HG02588 (cell line): ENCODE data around the gene LAMA3.
A peak's percentile ranks its signal among the peaks of the same experiment; 100 is the strongest.
"Not testable (repeated sequence)": the region's sequence is repeated elsewhere in the genome, so short reads cannot be mapped to it uniquely, and the experiment has no call there.

ENCODE experiments used
- ATAC-seq: cut with Tn5 transposase; IDR thresholded peaks from one replicate; pipeline ENCODE4 v1.9.1; 2021; ENCODE audit warnings: mild to moderate bottlenecking, moderate library complexity; ENCODE audit not compliant: unreplicated experiment

Gene LAMA3

DNA sequence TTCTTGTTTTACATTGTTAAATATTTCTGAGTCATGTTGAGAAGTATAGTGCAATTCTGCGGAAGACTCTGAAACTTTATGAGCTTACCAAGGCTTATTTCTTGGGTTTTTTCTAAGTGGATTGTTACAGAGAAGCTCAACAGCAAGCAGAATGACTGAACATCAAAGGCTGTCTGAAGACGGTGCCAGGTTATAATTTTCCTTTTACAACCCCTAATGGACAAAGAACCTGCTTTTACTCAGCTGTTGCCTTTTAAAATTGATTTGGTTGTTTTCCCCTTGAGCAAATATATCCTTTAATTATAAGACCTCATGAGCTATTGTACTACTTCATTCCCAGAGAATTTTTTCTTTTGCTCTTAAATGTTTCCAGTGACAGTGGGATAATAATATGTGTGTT, 41.6 kb downstream of the LAMA3 start:
- no peak for ATAC-seq

DNA sequence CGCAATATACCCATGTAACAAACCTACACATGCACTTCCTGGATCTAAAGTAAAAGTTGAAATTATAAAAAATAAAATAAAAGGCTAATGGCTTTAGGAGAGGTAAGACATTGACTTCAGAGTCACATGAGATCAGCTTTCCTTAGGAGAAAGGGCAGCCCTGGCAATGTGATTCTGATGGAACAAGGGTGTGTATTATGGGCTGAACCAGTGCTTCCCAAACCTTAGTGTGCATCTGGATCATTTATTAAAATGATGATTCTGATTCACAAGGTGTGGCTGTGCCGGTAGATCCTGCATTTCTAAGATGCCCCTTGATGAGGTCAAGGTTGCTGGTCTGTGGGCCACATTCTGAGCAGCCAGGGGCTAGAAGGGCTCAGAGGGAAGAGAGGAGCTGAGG, 42.6 kb downstream of the LAMA3 start:
- ATAC-seq, result no peak

DNA sequence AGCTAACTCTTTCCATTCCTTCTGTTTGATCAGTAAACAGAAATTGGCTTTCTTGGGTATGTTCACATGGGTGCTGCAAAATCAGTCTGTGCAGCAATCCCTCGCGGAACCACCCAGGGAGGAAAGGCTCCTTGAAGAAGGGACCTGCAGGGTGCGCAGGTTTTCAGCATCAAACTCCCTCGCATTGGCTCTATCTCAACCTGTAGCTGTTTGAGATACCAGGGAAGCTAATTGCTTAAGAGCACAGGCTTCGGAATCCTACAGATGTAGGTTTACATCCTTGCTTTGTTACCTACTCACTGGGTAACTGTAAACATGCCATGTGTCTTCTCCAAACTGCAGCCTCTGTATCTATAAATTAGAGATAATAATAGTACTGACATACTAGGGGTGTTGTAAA, 43.2 kb downstream of the LAMA3 start:
- no peak for ATAC-seq

DNA sequence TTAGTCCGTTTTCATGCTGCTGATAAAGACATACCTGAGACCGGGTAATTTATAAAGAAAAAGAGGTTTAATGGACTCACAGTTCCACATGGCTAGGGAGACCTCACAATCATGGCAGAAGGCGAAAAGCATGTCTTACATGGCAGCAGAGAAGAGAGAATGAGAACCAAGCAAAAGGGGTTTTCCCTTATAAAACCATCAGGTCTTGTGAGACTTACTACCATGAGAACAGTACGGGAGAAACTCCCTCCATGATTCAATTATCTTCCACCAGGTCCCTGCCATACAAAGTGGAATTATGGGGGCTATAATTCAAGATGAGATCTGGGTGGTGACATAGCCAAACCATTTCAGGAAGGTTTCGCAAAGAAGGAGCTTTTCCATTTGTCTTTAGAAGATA, 44.0 kb downstream of the LAMA3 start:
- ATAC-seq, result not testable (repeated sequence)

DNA sequence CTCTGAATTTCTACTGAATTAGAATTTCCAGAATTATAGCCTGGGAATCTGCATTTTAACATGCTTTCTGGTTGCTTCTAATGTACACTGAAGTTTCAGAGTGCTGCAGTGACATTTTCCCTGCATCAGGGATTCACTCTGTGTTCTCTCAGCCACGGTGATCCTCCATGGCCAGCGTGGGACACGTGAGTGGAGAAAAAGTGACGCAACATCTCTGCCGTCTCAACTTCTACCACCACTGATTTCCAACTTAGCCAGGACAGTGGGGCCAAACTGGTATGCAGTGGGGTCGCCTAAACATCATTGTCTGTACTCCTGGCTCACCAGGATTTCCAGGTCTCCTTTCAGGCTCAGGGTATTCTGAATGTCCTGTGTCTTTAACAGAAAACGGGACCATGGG, 44.6 kb downstream of the LAMA3 start:
- ATAC-seq, result no peak

DNA sequence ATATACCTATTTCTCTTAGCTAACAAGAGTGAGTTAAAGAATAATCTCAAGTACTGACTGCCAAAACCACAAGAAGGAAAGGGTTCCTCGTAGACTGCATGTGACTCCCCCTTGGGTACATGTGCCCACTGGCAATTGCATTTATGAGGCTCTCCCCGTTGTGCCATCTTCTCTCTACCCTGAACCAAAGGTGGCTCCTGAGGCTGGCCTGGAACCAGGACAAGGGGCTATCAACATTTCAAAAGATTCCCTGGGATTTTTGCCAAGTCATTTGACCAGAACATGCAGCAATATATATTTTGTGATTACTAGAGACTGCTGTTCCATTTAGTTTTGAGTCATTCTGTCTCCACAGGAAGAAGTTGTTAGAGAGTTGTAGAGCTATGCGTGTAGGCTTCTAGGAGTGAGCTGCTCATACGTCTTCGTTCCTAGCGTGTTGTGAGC, 45.8 kb downstream of the LAMA3 start:
- ATAC-seq, result peak; percentile 66

DNA sequence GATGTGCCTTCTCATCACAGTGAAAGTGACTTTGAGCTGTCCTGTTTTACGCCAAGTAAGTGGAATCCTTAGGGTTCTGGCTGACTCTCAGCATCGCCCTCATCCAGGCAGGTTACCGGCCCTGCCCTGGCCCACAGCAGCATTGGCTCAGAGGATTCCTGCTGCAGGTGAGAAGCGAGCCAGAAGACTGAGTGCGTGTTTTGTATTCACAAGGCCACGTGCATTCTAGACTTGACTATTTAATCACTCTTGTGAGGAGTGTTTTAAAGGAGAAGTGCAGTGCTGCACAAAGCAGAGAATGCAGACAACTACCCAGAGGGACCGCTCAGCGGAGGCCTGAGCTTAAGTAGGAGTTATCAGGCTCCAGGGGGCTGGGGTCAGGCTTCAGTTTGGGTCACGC, 48.3 kb downstream of the LAMA3 start:
- no peak for ATAC-seq

DNA sequence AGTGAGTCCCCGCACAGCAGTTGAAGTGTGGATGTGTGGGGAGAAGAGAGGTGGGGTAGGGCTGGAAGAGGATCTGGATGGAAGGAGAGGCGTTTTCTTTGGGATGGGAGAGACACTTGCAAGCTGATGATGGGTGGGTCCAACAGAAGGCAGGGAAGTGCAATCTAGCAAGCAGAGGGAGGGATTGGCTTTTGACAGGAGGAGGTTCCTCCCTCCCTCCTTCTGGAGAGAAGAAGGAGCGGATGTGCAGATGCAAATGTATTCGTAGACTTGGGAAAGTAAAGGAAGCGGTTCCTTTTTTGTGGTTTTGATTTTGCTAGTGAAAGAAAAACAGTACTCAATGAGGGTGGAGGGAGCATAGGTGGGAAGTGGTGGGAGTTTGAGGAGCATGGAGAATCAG, 48.9 kb downstream of the LAMA3 start:
- no peak for ATAC-seq

DNA sequence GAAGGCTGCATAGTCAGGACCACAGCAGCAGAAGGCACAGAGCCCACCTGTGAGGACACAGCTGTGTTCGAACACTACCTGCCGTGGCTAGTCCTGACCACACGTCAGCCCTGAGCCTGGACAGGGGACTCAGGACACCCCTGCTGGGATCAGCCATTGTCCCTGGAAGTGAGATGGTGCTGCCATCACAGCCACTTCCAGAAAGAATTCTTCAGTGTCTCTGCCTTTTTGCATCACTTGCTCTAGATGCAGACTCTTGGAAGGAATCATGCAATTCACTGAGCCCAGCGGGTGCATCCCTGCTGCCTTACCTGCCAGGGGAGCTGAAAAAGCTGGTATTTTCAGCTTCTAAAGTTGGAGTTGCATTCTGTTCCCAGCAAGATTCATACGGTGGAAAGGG, 49.3 kb downstream of the LAMA3 start:
- no peak for ATAC-seq

DNA sequence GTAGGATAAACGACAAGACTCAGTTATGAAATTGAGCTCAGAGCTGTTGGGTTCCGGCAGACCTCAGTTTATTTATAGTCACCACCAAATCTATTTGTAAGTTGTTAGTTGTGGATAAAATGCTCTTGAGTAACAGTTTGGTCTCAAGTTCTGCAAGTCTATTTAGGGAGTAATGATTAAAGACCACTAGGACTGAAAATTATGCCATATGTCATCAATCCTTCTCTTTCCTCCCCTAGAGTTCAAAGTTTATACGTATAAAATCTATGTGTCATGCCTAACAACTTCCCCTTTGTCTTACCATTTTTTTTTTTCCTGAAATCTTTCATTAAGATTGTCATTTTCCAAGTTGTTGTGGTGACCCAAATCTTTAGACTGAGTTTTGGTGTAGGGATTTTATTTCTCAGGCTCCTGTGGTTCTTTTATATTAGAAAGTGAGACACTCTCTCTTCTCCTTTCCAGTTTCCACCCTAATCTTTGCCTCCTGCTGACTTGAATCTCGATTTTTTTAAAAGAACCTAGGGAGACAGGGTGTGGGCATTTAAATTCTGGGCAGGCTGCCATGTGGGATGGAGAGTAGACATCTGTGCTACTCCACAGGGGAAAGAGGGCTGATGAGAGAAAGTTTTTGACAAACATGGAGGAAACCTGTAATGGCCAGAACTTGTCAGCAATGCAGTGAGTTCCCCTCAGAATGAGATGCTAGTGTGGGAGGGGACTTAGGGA, 51.0 kb downstream of the LAMA3 start:
- ATAC-seq, result no peak

DNA sequence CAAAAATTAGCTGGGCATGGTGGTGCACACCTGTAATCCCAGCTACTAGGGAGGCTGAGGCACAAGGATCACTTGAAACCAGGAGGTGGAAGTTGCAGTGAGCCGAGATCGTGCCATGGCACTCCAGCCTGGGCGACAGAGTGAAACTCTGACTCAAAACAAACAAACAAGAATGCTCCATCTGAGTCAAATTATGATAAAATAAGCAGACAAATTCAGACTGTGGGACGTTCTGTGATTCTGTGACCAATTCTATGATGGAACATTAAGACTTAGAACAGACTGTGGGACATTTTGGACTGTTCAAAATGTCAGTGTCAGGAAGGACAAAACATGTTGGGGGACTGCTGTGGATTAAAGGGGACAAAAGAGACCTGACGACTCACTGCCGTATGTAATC, 52.7 kb downstream of the LAMA3 start:
- not testable (repeated sequence) for ATAC-seq

DNA sequence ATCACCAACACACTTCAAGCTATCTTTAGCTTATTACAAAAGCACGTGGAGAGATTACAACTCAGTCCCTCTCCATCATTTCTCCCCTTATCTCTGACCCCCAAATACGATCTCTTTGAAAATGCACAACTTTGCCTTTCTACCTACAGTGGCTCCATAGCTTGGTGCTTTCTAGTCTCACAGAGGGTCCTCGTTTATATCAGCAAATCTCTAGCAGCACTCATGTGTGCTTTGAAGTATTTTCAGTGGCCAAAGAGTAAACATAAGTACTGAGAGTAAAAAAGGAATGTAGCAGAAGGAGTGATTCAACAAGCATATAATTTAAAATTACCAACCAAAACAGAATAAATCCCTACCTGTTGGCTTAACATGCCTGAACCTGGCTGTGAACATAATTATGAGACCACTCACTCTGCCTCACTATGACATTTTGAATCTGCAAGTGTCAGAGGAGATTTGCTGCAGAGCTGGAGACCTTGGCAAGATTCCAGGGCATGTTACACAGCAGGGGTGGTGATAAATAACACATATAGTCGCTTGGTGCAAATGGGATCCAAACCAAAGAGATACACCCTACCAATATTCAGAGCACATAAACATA, 54.6 kb downstream of the LAMA3 start:
- no peak for ATAC-seq

DNA sequence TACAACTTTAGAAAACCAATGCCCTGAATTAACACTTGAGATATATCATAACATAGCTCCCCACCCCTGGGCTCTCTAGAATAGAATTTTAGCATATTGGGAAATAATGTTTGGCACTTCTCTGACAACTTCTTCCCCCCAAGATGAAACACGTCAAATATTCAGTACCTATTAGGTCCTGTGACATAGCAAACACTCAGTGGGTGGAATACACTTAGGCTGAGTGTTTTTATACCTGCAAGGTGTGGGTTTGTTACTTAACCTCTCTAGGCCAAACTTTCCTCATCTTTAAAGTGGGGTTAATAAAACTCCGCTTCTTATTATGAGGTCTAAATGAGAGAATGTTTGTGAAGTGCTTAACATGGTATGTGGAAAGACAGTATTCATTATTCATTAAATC, 56.1 kb downstream of the LAMA3 start:
- ATAC-seq, result no peak

DNA sequence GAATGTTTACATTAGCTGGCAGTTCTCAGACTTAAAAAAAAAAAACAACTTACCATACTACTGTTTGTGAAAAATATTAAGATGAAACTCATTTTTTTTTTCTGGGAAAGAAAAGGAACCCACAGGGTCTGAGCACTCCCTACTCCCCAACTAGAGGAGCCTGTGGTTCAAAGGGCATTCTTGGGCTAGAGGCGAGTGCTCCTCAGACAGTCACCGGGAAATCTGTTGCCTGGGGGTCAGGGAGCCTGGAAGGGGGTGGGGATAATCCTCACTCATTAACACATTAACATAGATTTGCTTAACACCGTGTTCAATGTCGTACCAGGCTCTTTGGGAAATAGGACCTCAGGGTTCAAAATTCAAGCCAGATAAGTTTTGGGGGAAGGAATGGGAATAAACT, 57.6 kb downstream of the LAMA3 start:
- no peak for ATAC-seq

DNA sequence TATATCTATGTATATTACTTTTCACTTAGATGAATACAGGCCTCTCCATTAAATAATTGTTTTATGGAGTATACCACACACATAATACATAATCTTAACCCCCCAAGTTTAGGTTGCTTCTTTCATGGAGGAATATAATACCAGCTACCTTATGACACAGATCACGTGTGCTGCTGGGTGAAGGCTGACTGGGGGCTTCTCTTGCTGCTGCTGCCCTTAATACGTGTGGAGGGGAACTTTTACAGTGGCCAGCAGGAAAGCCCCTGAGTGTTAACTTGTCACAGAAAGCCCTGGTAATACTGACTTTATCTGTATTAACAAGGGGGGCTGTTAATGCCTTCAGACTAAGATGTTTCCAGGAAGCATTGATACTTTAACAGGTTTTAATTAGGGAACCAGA, 63.1 kb downstream of the LAMA3 start:
- no peak for ATAC-seq

DNA sequence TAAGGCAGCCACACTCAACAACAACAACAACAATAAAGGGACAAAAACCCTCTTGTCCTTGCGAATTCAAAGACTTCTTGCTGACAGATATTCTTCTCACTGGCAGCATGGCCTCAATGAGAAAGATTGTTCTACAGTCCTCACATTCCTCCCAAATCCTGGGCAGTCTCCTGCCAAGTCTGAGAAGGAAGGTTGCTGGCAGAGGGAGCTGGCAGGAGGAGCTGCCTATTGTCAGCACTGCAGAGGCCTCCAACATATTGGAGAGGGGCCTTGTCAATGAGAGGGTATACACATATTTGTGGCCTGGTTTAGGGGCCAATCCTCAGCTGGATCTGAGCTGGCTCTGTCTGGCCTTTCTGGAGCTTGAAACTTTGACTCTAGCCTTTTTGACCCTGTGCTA, 63.5 kb downstream of the LAMA3 start:
- ATAC-seq, result no peak

DNA sequence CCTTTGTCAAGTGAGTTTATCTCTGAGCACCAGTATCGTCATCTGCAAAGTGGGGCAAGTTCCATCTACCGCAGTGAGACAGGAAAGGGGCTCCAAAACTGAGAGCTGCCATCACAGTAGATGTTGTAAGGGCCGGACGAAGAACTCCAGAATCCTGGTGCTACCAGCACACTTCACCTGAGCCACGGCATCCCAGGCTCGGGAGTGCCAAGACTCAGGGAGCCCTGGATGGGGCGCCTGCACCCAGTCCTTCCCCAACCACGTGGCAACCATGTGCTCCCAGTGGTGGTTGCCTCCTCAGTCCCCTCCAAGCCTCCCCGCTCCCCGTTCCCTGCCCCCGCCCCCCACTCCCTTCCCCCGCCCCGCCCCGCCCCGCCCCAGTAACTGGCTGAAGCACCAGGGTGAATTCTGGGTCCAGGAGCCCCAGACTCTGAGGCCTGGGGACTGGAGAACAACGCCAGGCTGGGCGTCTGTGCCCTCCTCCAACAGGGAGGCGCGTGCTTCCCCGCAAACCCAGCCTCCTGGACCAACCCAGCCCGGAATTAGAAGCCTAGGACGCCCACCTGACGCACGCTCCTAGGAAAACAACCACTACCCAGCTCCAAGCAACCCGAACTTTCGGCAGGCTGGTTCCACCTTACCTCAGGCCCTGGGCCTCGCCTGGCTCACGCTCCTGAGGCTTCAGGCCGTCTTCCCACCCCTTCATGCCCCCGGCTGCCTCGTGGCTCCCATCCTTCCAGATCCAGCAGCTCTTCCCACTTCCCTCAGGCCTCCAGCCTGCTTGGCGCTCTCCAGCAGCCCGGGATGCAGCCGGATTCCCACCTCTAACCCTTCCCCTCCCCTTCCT, 67.6 kb downstream of the LAMA3 start:
- ATAC-seq, result no peak

DNA sequence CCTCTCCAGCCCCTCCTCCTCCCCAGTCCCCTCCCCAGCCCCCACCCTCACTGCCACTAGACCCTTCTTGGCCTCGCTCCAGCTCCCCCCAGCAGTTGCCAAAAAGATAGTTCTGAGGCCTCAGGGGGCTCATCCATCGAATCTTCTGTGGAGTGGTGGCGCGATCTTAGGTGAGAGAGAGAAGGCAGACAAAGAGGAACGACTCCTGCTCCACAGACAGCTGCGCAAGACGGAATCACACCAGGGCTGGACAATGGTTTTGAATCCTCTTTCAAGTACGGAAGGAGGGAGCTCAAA, 68.1 kb downstream of the LAMA3 start:
- no peak for ATAC-seq

DNA sequence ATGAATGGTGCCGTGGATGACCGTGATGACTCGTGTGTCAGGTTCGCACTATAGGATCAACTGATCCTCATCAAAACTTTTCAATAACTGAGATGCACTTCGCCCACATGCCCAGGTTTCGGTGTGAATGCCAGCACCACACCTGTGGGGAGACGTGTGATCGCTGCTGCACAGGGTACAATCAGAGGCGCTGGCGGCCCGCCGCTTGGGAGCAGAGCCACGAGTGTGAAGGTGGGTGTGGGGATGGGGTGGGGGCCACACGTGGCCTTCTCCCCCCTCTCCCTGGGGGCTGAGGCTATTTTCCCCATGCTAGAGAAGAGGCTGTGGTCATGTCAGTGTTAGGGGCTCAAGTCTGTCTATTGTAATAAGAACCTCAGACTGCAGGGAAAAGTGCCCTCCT, 69.0 kb downstream of the LAMA3 start:
- ATAC-seq, result no peak

DNA sequence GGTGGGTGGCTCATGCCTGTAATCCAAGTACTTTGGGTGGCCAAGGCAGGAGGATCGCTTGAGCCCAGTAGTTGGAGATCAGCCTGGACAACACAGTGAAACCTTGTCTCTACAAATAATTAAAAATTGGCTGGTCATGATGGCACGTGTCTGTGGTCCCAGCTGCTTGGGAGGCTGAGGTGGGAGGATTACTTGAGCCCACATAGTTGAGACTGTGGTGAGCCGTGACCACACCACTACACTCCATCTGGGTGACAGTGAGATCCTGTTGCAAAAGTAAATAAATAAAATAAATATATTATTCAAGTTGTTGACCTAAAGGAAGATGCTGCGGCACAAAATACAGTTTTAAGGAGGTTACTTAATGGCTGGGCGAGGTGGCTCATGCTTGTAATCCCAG, 72.7 kb downstream of the LAMA3 start:
- no peak for ATAC-seq

DNA sequence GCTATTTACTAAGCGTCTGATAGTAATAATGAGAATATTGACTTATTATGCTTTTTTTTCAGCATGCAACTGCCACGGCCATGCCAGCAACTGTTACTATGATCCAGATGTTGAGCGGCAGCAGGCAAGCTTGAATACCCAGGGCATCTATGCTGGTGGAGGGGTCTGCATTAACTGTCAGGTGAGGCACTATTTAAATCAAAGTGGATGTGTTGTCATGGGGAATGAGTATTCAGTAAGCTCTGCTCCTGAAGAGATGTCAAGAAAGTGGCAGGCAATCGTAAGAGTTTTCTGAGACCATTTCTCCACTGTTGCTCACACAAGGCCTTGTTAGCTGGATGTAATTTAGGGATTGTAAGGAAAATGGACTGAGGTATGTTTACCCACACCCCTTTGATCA, 74.1 kb downstream of the LAMA3 start:
- no peak for ATAC-seq

DNA sequence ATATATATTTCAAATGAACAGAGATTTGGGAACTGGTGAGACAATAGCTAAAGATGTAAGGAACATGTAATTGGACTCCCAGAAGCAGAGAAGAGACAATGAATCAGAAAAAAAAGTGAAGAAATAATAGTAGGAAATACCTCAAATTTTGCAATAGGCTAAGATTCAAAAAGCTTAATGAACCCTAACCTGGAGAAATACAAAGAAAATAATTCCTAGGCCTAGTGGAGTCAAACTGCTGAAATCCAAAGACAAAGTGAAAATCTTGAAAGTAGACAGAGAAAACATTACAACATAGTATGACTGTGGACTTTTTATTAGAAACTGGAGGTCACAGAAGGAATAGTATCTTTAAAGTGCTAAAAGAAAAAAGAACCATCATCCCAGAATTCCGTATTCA, 76.7 kb downstream of the LAMA3 start:
- ATAC-seq, result no peak
